Esophagus squamous epithelium (tissue), 5 donors: Measurements from ENCODE around the gene RPL18. TPM values are rescaled to one million over a fixed set of nuclear protein-coding genes. Genes with fewer than 3 reads are reported as not detected.
A peak's percentile ranks its signal among the peaks of the same experiment; 100 is the strongest.
"Not testable (repeated sequence)": the region's sequence is repeated elsewhere in the genome, so short reads cannot be mapped to it uniquely, and the experiment has no call there.

Experiments used
- DNase-seq: peaks from one replicate; lab custom pipeline; 2025; lab: John Stamatoyannopoulos, UW
- H3K27ac ChIP-seq, 4 donors: fragments of 200-600 bp; sonication (generic); one replicate each; pipeline ENCODE4 v1.5.1; 2016 to 2019; ENCODE audit warnings: mild to moderate bottlenecking in 1 of 4
- H3K27me3 ChIP-seq, 4 donors: fragments of 200-600 bp; sonication (generic); 1 replicate in 3 of 4; 2 replicates in 1 of 4; pipeline versions ENCODE4 v1.5.1 to v1.6.0; 2017 to 2021; ENCODE audit warnings: antibody characterized with exemption in 1 of 4
- H3K36me3 ChIP-seq, 3 donors: fragments of 200-600 bp; sonication (generic); one replicate each; pipeline ENCODE4 v1.5.1; 2016 to 2019
- H3K4me1 ChIP-seq, 3 donors: fragments of 200-600 bp; sonication (generic); one replicate each; pipeline ENCODE4 v1.5.1; 2017 to 2019
- H3K4me3 ChIP-seq, 4 donors: fragments of 200-600 bp; sonication (generic); 1 replicate in 3 of 4; 2 replicates in 1 of 4; pipeline ENCODE4 v1.5.1; 2016 to 2019; ENCODE audit warnings: mild to moderate bottlenecking in 2 of 4, moderate library complexity in 1 of 4
- H3K9me3 ChIP-seq, 3 donors: fragments of 200-600 bp; sonication (generic); one replicate each; pipeline ENCODE4 v1.5.1; 2016 to 2019
- POLR2A ChIP-seq, 4 donors: fragments of 450-650 bp; IDR thresholded peaks; one replicate each; pipeline ENCODE4 v1.6.1; 2017; ENCODE audit warnings: antibody characterized with exemption in 4 of 4, mild to moderate bottlenecking in 4 of 4, moderate library complexity in 3 of 4
- WGBS, 2 donors: methylation state at CpG; one replicate each; pipeline ENCODE4 v1.1.5; 2018; 5-methylcytosine and 5-hydroxymethylcytosine counted together
- intact Hi-C: fragments of 100-400 bp; cut with DNase I; formaldehyde crosslinking; loops from one replicate; pipeline ENCODE4 v1.15.0; 2022
- total RNA-seq, 4 donors: library from RNA; depleted of rRNA; stranded (reverse); fragments of >200 nt; gene quantifications; one replicate each; pipeline ENCODE4 v1.1.0, GENCODE V29; 2016
- TF ChIP-seq, protein P1 (sequence below), 6 experiments: fragments of 450-650 bp in 4 of 6; fragments of 200-600 bp in 2 of 6; sonication (generic) in 2 of 6; IDR thresholded peaks; one replicate each; pipeline ENCODE4 v1.5.1; 2016 to 2019; ENCODE audit warnings: antibody characterized with exemption in 6 of 6, mild to moderate bottlenecking in 4 of 6, moderate library complexity in 4 of 6
- donor health status: DM: yes; HTN: yes; CAD: no.

RPL18 gene
- total RNA-seq, 4 donors from 2014 or later: 1,870 to 2,808 (median 2,491) TPM

DNA sequence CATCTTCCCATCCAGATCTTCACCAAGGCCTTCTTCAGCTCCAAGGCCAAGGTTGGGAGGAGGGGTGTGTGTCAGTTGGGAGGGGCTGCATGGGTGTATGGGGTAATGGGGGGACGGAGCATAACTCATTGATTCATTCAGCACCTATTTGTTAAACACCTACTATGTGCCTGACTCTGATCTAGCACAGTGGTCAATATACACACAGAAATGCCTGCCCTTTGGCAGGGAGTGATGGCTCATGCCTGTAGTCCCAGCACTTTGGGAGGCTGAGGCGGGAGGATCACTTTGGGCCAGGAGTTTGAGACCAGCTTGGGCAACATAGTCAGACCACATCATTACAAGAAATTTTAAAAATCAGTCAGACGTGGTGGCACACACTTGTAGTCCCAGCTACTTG, 31.6 kb downstream of the RPL18 start:
- H3K4me3 ChIP-seq: no peak overlapping the region
- WGBS, 2 donors: 85 to 86% methylated on average over 1 to 2 of the region's 3 CpGs
- H3K4me1 ChIP-seq: peaks cover 7 to 46% (median 24%) of the 10 kb centered on the region in 3 donors
- no peaks in the 10 kb centered on the region for H3K9me3 ChIP-seq
- no peak for DNase-seq
- no peaks in the 10 kb centered on the region for H3K27me3 ChIP-seq
- H3K27ac ChIP-seq: no peak overlapping the region
- intact Hi-C loops: no loop called here
- peaks cover 0 to 26% (median 0%) of the 10 kb centered on the region in 3 donors for H3K36me3 ChIP-seq
- TF ChIP-seq, protein P1, sequence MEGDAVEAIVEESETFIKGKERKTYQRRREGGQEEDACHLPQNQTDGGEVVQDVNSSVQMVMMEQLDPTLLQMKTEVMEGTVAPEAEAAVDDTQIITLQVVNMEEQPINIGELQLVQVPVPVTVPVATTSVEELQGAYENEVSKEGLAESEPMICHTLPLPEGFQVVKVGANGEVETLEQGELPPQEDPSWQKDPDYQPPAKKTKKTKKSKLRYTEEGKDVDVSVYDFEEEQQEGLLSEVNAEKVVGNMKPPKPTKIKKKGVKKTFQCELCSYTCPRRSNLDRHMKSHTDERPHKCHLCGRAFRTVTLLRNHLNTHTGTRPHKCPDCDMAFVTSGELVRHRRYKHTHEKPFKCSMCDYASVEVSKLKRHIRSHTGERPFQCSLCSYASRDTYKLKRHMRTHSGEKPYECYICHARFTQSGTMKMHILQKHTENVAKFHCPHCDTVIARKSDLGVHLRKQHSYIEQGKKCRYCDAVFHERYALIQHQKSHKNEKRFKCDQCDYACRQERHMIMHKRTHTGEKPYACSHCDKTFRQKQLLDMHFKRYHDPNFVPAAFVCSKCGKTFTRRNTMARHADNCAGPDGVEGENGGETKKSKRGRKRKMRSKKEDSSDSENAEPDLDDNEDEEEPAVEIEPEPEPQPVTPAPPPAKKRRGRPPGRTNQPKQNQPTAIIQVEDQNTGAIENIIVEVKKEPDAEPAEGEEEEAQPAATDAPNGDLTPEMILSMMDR (IDR thresholded peaks at IDR 0.05): no peak
- TF ChIP-seq POLR2A (IDR thresholded peaks at IDR 0.05): no peak

DNA sequence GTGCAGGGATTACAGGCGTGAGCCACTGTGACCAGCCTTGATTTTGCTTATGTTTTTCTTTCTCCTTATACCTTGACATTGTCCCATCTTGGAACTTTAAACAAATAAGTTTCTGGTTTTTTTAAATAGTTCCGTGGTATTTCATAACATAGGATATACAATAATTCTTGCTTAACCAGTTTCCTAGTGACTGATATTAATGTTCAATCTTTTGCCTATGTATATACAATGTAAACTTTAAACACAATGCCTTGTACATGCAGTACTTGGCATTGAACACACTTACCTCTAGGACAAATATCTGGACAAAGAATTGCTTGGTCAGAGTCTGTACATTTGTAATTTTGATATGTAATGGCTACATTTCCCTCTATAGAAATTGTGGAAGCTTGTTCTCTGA, 36.8 kb downstream of the RPL18 start:
- peak overlapping the region; percentile 49 to 80 (median 71) for H3K27ac ChIP-seq
- H3K36me3 ChIP-seq: peaks cover 0 to 40% (median 0%) of the 10 kb centered on the region in 3 donors
- no peak for DNase-seq
- H3K4me1 ChIP-seq: peaks cover 7 to 41% (median 18%) of the 10 kb centered on the region in 3 donors
- no peak for TF ChIP-seq POLR2A (IDR thresholded peaks at IDR 0.05)
- TF ChIP-seq, protein P1 (IDR thresholded peaks at IDR 0.05): no peak
- intact Hi-C loops: no loop called here
- H3K9me3 ChIP-seq: no peaks in the 10 kb centered on the region
- no peaks in the 10 kb centered on the region for H3K27me3 ChIP-seq
- whole genome bisulfite sequencing, 2 donors: 37 to 58% methylated on average over 2 of the region's 2 CpGs
- H3K4me3 ChIP-seq: no peak overlapping the region

DNA sequence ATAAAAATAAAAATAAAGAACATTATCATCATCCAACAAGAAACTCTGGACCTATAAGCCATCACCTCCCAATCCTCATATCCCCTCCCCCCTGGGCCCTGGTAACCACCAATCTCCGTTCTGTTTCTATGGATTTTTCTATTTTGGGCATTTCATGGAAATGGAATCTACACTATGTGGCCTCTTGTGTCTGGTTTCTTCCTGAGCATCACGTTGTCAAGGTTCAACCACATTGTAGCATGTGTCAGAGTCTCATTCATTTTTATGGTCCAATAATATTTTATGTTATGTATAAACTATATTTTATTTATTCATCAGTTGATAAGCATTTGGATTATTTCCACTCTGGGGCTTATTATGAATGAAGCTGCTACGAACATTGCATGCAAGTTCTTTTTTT, 40.1 kb downstream of the RPL18 start:
- no peak for DNase-seq
- intact Hi-C loops: no loop called here
- no peak overlapping the region for H3K27ac ChIP-seq
- no peaks in the 10 kb centered on the region for H3K9me3 ChIP-seq
- peaks cover 4 to 34% (median 15%) of the 10 kb centered on the region in 3 donors for H3K4me1 ChIP-seq
- peaks cover 0 to 49% (median 0%) of the 10 kb centered on the region in 3 donors for H3K36me3 ChIP-seq
- 45 to 53% methylated on average over 3 of the region's 3 CpGs for WGBS, 2 donors
- H3K27me3 ChIP-seq: no peaks in the 10 kb centered on the region
- H3K4me3 ChIP-seq: no peak overlapping the region
- TF ChIP-seq, protein P1 (IDR thresholded peaks at IDR 0.05): no peak
- TF ChIP-seq POLR2A (IDR thresholded peaks at IDR 0.05): no peak

DNA sequence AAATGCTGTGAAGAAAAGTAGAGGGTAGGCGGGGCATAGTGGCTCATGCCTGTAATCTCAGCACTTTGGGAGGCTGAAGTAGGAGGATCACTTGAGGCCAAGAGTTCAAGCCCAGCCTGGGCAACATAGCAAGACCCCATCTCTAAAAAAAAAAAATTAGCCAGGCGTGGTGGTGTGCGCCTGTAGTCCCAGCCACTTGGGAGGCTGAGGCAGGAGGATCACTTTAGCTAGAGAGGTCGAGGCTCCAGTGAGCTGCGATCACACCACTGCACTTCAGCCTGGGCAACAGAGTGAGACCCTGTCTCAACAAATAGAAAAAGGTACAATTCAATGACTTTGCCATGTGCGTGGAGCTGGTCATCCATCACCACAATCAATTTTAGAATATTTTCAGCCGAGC, 41.1 kb downstream of the RPL18 start:
- DNase-seq, intact Hi-C loops: not testable (repeated sequence)
- 86 to 97% methylated on average over 7 of the region's 7 CpGs for WGBS, 2 donors

GRCh38 chr19:48575931-48576622, 42.9 kb downstream of the RPL18 start:
- no peak for TF ChIP-seq POLR2A (IDR thresholded peaks at IDR 0.05)
- TF ChIP-seq, protein P1 (IDR thresholded peaks at IDR 0.05): no peak
- peaks cover 0 to 34% (median 6%) of the 10 kb centered on the region in 3 donors for H3K4me1 ChIP-seq
- no peak for DNase-seq
- H3K27me3 ChIP-seq: no peaks in the 10 kb centered on the region
- no peak overlapping the region for H3K27ac ChIP-seq
- intact Hi-C loops: no loop called here
- 80 to 84% methylated on average over 20 of the region's 23 CpGs for WGBS, 2 donors
- H3K9me3 ChIP-seq: no peaks in the 10 kb centered on the region
- no peak overlapping the region for H3K4me3 ChIP-seq
- peaks cover 0 to 49% (median 0%) of the 10 kb centered on the region in 3 donors for H3K36me3 ChIP-seq

More for the DNA sequence above, 41.1 kb downstream of the RPL18 start:
- not testable (repeated sequence) for H3K27me3 ChIP-seq, H3K4me3 ChIP-seq, H3K9me3 ChIP-seq, H3K27ac ChIP-seq
- Histone ChIP-seq H3K4me1 (peaks cover 0 to 33% (median 9%) of the 10 kb centered on the region in 3 donors), H3K36me3 (peaks cover 0 to 49% (median 0%) of the 10 kb centered on the region in 3 donors)
